Upper lobe of left lung (tissue), 6 donors: ENCODE measurements around the gene GRK2. TPM values are rescaled to one million over a fixed set of nuclear protein-coding genes. Genes with fewer than 3 reads are reported as not detected.

ENCODE experiments used
- ATAC-seq, 2 donors: fragments of 200-7000 bp; cut with Tn5 transposase; one replicate each; pipeline ENCODE4 v1.9.1; 2022; ENCODE audit warnings: mild to moderate bottlenecking in 2 of 2, moderate library complexity in 2 of 2; ENCODE audit not compliant: low FRiP score in 2 of 2
- DNase-seq, 2 donors: peaks; one replicate each; pipeline ENCODE4 v3.0.0-alpha.2; 2019 to 2020
- H3K27ac ChIP-seq, 4 donors: fragments of 200-600 bp; sonication (generic); one replicate each; pipeline ENCODE4 v1.5.1; 2016 to 2019
- H3K27me3 ChIP-seq, 4 donors: fragments of 200-600 bp; sonication (generic); one replicate each; pipeline ENCODE4 v1.5.1; 2017 to 2019
- H3K36me3 ChIP-seq, 4 donors: fragments of 200-600 bp; sonication (generic); one replicate each; pipeline ENCODE4 v1.5.1; 2016 to 2019
- H3K4me1 ChIP-seq, 4 donors: fragments of 200-600 bp; sonication (generic); one replicate each; pipeline ENCODE4 v1.5.1; 2018 to 2019
- H3K4me3 ChIP-seq, 4 donors: fragments of 200-600 bp; sonication (generic); one replicate each; pipeline ENCODE4 v1.5.1; 2017 to 2019; ENCODE audit warnings: mild to moderate bottlenecking in 2 of 4, moderate library complexity in 1 of 4
- H3K9me3 ChIP-seq, 4 donors: fragments of 200-600 bp; sonication (generic); one replicate each; pipeline ENCODE4 v1.5.1; 2018 to 2019
- CTCF ChIP-seq, 6 experiments: fragments of 450-650 bp in 4 of 6; fragments of 200-600 bp in 2 of 6; sonication (generic) in 2 of 6; IDR thresholded peaks; one replicate each; pipeline ENCODE4 v1.5.1; 2016 to 2019; ENCODE audit warnings: antibody characterized with exemption in 6 of 6
- EP300 ChIP-seq, 4 donors: sonication (generic); formaldehyde crosslinking; IDR thresholded peaks; one replicate each; pipeline ENCODE4 v1.5.1; 2017; ENCODE audit warnings: antibody characterized with exemption in 4 of 4, control low read depth in 2 of 4
- POLR2A ChIP-seq, 4 donors: fragments of 450-650 bp; IDR thresholded peaks; one replicate each; pipeline ENCODE4 v1.5.1; 2016 to 2017; ENCODE audit warnings: antibody characterized with exemption in 4 of 4, mild to moderate bottlenecking in 2 of 4
- POLR2AphosphoS5 ChIP-seq, 2 donors: sonication (generic); formaldehyde crosslinking; IDR thresholded peaks; one replicate each; pipeline ENCODE4 v1.5.1; 2017; ENCODE audit warnings: antibody characterized with exemption in 2 of 2
- WGBS, 2 donors: methylation state at CpG; one replicate each; pipeline ENCODE4 v1.1.5; 2017 to 2018; 5-methylcytosine and 5-hydroxymethylcytosine counted together
- total RNA-seq, 6 donors: library from RNA; depleted of rRNA in 4 of 6; stranded (reverse); fragments of >200 nt in 4 of 6; gene quantifications; one replicate each; pipeline versions ENCODE4 v1.1.0 to v1.2.1, GENCODE V29; 2016 to 2021
- donor health status: DM: no; HTN: no; CAD: no; lungs with moderate emphysema.
- donor health status: DM: no; HTN: yes; CAD: no; lungs with severe emphysema.

Gene GRK2
- total RNA-seq, 6 donors from 2014 or later = 76.9 to 232 (median 117) TPM

GRCh38 chr11:67267188-67268080, 1.2 kb downstream of the GRK2 start:
- H3K9me3 ChIP-seq = no peaks in the 10 kb centered on the region
- H3K36me3 ChIP-seq = peaks cover 0 to 10% (median 3%) of the 10 kb centered on the region in 4 donors
- 6 to 10% methylated on average over 27 to 30 of the region's 30 CpGs for WGBS, 2 donors
- DNase-seq (peak; percentile 52 to 67), ATAC-seq (no peak)
- peak overlapping the region; percentile 80 to 99 (median 94) for H3K27ac ChIP-seq
- peak overlapping the region; percentile 59 to 99 (median 96) for H3K4me3 ChIP-seq
- no peaks in the 10 kb centered on the region for H3K27me3 ChIP-seq
- TF ChIP-seq POLR2AphosphoS5 (IDR thresholded peaks at IDR 0.05) = no peak
- TF ChIP-seq CTCF (IDR thresholded peaks at IDR 0.05) = no peak
- TF ChIP-seq EP300 (IDR thresholded peaks at IDR 0.05) = no peak
- TF ChIP-seq POLR2A (IDR thresholded peaks at IDR 0.05) = no peak
- peaks cover 65 to 70% (median 67%) of the 10 kb centered on the region in 4 donors for H3K4me1 ChIP-seq

- H3K4me1 ChIP-seq = peaks cover 66 to 70% (median 68%) of the 10 kb centered on the region in 4 donors
- TF ChIP-seq POLR2A (IDR thresholded peaks at IDR 0.05) = peak in 1 of 4 donors; percentile 23
- no peak for TF ChIP-seq EP300 (IDR thresholded peaks at IDR 0.05)
- DNase-seq (peak in 1 of 2 donors; percentile 68), ATAC-seq (no peak)
- peak overlapping the region; percentile 80 to 99 (median 94) for H3K27ac ChIP-seq
- no peaks in the 10 kb centered on the region for H3K9me3 ChIP-seq
- WGBS, 2 donors = 26 to 52% methylated on average over 12 to 21 of the region's 21 CpGs
- no peaks in the 10 kb centered on the region for H3K27me3 ChIP-seq
- peak overlapping the region in 3 of 4 donors; percentile 59 to 99 (median 99) for H3K4me3 ChIP-seq
- peaks cover 0 to 10% (median 3%) of the 10 kb centered on the region in 4 donors for H3K36me3 ChIP-seq
Observed at GRCh38 chr11:67268081-67268961, 2.0 kb downstream of the GRK2 start.

GRCh38 chr11:67268962-67269268, 2.6 kb downstream of the GRK2 start:
- Histone ChIP-seq H3K36me3 (peaks cover 0 to 10% (median 3%) of the 10 kb centered on the region in 4 donors), H3K27me3 (no peaks in the 10 kb centered on the region), H3K27ac (peak overlapping the region; percentile 80 to 99 (median 94)), H3K4me1 (peaks cover 70 to 73% (median 72%) of the 10 kb centered on the region in 4 donors), H3K9me3 (no peaks in the 10 kb centered on the region), H3K4me3 (peak overlapping the region in 3 of 4 donors; percentile 8 to 99 (median 99))
- ATAC-seq (no peak), DNase-seq (peak in 1 of 2 donors; percentile 61)
- 79 to 91% methylated on average over 12 of the region's 13 CpGs for WGBS, 2 donors
- TF ChIP-seq EP300 (IDR thresholded peaks at IDR 0.05) (no peak), POLR2AphosphoS5 (IDR thresholded peaks at IDR 0.05) (no peak), POLR2A (IDR thresholded peaks at IDR 0.05) (no peak), CTCF (IDR thresholded peaks at IDR 0.05) (no peak)

- DNase-seq (no peak), ATAC-seq (no peak)
- TF ChIP-seq EP300 (IDR thresholded peaks at IDR 0.05) = no peak
- no peak for TF ChIP-seq POLR2AphosphoS5 (IDR thresholded peaks at IDR 0.05)
- TF ChIP-seq CTCF (IDR thresholded peaks at IDR 0.05) = no peak
- TF ChIP-seq POLR2A (IDR thresholded peaks at IDR 0.05) = no peak
- Histone ChIP-seq H3K4me1 (peaks cover 77 to 81% (median 79%) of the 10 kb centered on the region in 4 donors), H3K36me3 (peaks cover 0 to 10% (median 3%) of the 10 kb centered on the region in 4 donors), H3K9me3 (no peaks in the 10 kb centered on the region), H3K4me3 (peak overlapping the region; percentile 8 to 99 (median 54)), H3K27me3 (no peaks in the 10 kb centered on the region), H3K27ac (peak overlapping the region; percentile 80 to 99 (median 94))
- WGBS, 2 donors = 32 to 37% methylated on average over 9 to 15 of the region's 15 CpGs
Observed at GRCh38 chr11:67269401-67270255, 3.4 kb downstream of the GRK2 start.
